Epithelial cell of esophagus (primary cell): ENCODE results near the gene SCAF4.

Experiments
- DNase-seq: peaks from one replicate; pipeline ENCODE4 v3.0.0; 2010; ENCODE audit warnings: low read depth
- H3K4me3 ChIP-seq: 2 replicates; pipeline ENCODE4 v1.5.1; 2011; ENCODE audit warnings: mild to moderate bottlenecking, low read length, control low read depth
- CTCF ChIP-seq: IDR thresholded peaks from 2 replicates; pipeline ENCODE4 v1.5.1; 2011; ENCODE audit warnings: low read depth, mild to moderate bottlenecking, low read length, control low read depth, inconsistent platforms; ENCODE audit not compliant: insufficient read depth; ENCODE audit errors: missing control alignments

The SCAF4 gene

DNA sequence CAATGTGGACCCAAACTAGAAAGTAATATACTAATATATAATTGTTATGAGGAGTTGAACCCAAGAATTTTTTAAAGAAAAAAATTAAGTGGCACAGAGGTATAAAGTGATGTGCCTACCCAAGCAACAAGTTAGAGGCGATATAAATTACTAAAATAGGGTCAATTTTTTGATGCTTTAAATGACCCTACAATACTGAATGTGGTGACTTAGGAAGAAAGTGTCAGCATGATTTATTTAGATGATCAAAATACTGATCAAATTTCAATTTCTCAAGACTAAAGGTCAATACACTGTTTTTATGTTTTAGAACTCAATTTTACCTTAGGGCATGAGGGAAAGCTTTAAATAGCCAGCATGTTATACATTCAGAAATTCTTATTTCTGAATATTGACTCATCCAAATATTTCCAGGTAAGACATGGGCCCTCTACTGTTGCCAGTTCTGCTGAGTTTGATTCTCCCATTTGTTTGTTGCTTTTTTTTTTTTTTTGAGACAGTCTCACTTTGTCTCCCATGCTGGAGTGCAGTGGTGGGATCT, 20.1 kb downstream of the SCAF4 start:
- no peak overlapping the region for H3K4me3 ChIP-seq
- no peak for DNase-seq
- no peak for TF ChIP-seq CTCF

GRCh38 chr21:31711326-31711725, 20.6 kb downstream of the SCAF4 start:
- DNase-seq = no peak
- no peak overlapping the region for H3K4me3 ChIP-seq
- no peak for TF ChIP-seq CTCF

DNA sequence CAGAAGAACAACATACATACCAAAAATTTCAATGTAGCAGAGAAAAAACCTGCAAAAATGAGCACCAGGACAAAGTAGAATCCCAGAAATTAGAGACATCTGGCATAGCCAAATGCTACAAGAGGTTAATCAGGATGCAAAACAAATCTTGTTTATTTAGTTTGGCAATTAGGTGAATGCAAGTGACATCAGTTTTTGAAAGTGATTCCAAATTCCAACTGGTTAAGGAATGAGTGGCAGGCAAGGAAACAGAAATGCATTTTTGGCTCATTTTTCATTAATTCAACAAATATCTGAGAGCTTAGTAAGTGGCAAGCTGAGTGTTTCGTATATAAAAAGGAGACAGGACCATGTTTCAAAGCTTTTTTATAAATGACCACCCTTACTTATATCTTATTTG, 21.3 kb downstream of the SCAF4 start:
- no peak for DNase-seq

DNA sequence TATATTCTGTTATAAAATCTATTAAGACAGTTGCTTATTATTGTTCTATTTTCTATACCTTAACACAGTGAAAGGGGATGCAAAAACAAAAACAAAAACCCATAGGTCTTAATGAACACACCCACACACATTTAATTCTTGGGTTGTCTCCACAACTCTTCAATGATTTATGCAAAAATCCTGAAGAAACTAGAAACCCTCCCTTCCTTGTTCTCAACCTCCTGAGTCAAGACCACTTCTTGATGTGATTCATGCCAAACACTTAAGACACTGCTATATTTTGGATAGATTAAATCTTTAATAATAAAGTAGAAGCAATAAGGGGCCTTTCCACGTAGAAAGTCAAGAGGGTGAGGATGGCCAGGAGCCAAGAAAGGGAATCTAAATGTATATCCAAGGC, 23.4 kb downstream of the SCAF4 start:
- TF ChIP-seq CTCF = no peak
- no peak for DNase-seq
- no peak overlapping the region for H3K4me3 ChIP-seq

More for the DNA sequence above, 21.3 kb downstream of the SCAF4 start:
- H3K4me3 ChIP-seq = no peak overlapping the region
- no peak for TF ChIP-seq CTCF

GRCh38 chr21:31707499-31707898, 24.4 kb downstream of the SCAF4 start:
- H3K4me3 ChIP-seq = no peak overlapping the region
- TF ChIP-seq CTCF = no peak
- peak; percentile 15 for DNase-seq

- no peak for TF ChIP-seq CTCF
These were observed 25.4 kb downstream of the SCAF4 start for GRCh38 chr21:31706562-31706961.

GRCh38 chr21:31700040-31700439, 31.9 kb downstream of the SCAF4 start:
- DNase-seq = no peak
- no peak overlapping the region for H3K4me3 ChIP-seq
- no peak for TF ChIP-seq CTCF

More at GRCh38 chr21:31706562-31706961, 25.4 kb downstream of the SCAF4 start:
- H3K4me3 ChIP-seq = no peak overlapping the region
- DNase-seq = no peak
